HepG2 (cell line): ENCODE data around the gene COL9A3. TPM values are rescaled to one million over a fixed set of nuclear protein-coding genes. Genes with fewer than 3 reads are reported as not detected.

ENCODE experiments used
- DR1 ChIP-seq: sonication (generic); formaldehyde crosslinking; IDR thresholded peaks from 2 replicates; pipeline ENCODE4 v1.8.0; 2021; ENCODE audit warnings: mild to moderate bottlenecking, missing genetic modification reagents, inconsistent platforms
- HHEX ChIP-seq: IDR thresholded peaks from 2 replicates; pipeline ENCODE4 v1.6.1; 2016; ENCODE audit warnings: control low read depth
- HOXD1 ChIP-seq: sonication (generic); formaldehyde crosslinking; IDR thresholded peaks from 2 replicates; pipeline ENCODE4 v1.5.0; 2020; ENCODE audit warnings: missing genetic modification reagents
- IRX3 ChIP-seq: sonication (generic); formaldehyde crosslinking; IDR thresholded peaks from 2 replicates; pipeline ENCODE4 v1.8.1; 2023; ENCODE audit warnings: mild to moderate bottlenecking, low read depth, missing genetic modification reagents, borderline replicate concordance
- MATR3 ChIP-seq: sonication (generic); formaldehyde crosslinking; IDR thresholded peaks from 2 replicates; pipeline ENCODE4 v1.4.0; 2020; ENCODE audit warnings: missing genetic modification reagents
- MTA3 ChIP-seq: sonication (generic); formaldehyde crosslinking; IDR thresholded peaks from 2 replicates; pipeline ENCODE4 v1.4.0; 2020; ENCODE audit warnings: missing genetic modification reagents
- PRPF4 ChIP-seq: fragments of 200-400 bp; formaldehyde crosslinking; IDR thresholded peaks from 2 replicates; pipeline ENCODE4 v1.6.1; 2016; ENCODE audit warnings: low read length, low read depth; ENCODE audit not compliant: poor library complexity, severe bottlenecking
- RAD51 ChIP-seq: fragments of 450-650 bp; IDR thresholded peaks from 2 replicates; pipeline ENCODE4 v1.6.1; 2016; ENCODE audit warnings: borderline replicate concordance
- SAFB2 ChIP-seq: sonication (generic); formaldehyde crosslinking; IDR thresholded peaks from 2 replicates; pipeline ENCODE4 v1.5.1; 2020; ENCODE audit warnings: missing genetic modification reagents, low read depth, mild to moderate bottlenecking, borderline replicate concordance
- SMYD3 ChIP-seq: sonication (generic); formaldehyde crosslinking; IDR thresholded peaks from 2 replicates; pipeline ENCODE4 v1.8.1; 2023; ENCODE audit warnings: mild to moderate bottlenecking, missing genetic modification reagents
- TOPORS ChIP-seq: sonication (generic); formaldehyde crosslinking; IDR thresholded peaks from 2 replicates; pipeline ENCODE4 v1.8.0; 2023; ENCODE audit warnings: mild to moderate bottlenecking, missing genetic modification reagents
- TSC22D2 ChIP-seq: sonication (generic); formaldehyde crosslinking; IDR thresholded peaks from 2 replicates; pipeline ENCODE4 v1.5.1; 2020; ENCODE audit warnings: missing genetic modification reagents, mild to moderate bottlenecking, borderline replicate concordance
- ZFP36 ChIP-seq: fragments of 150-350 bp; IDR thresholded peaks from 2 replicates; pipeline ENCODE4 v1.6.1; 2018; ENCODE audit warnings: borderline replicate concordance, low read length, low read depth; ENCODE audit not compliant: partially characterized antibody
- ZNF383 ChIP-seq: sonication (generic); formaldehyde crosslinking; IDR thresholded peaks from 2 replicates; pipeline ENCODE4 v1.4.0; 2020; ENCODE audit warnings: missing genetic modification reagents, mild to moderate bottlenecking, borderline replicate concordance
- ZNF775 ChIP-seq: sonication (generic); formaldehyde crosslinking; IDR thresholded peaks from 2 replicates; pipeline ENCODE4 v1.4.0; 2020; ENCODE audit warnings: missing genetic modification reagents, mild to moderate bottlenecking, moderate library complexity, borderline replicate concordance
- ZNF816 ChIP-seq: sonication (generic); formaldehyde crosslinking; IDR thresholded peaks from 2 replicates; pipeline ENCODE4 v1.8.0; 2022; ENCODE audit warnings: missing genetic modification reagents, mild to moderate bottlenecking, borderline replicate concordance
- polyA plus RNA-seq, 8 experiments: library from polyadenylated mRNA; depleted of rRNA in 3 of 8; stranded (reverse) in 7 of 8; unstranded in 1 of 8; fragments of >200 nt; fragmentation: Illumina TruSeq in 4 of 8; extraction: Trizol in 4 of 8; gene quantifications; 2 replicates each; pipeline versions ENCODE4 v1.2.1 to v1.2.3, GENCODE V29; 2011 to 2016; ENCODE audit warnings: low read depth in 4 of 8, missing spikeins in 1 of 8, mixed read lengths in 1 of 8; ENCODE audit not compliant: insufficient read depth in 1 of 8
- total RNA-seq, 5 experiments: library from RNA; depleted of rRNA; stranded (reverse); fragments of >200 nt; fragmentation: Illumina TruSeq; extraction: Trizol; gene quantifications; 2 replicates each; pipeline ENCODE4 v1.2.3, GENCODE V29; 2016; ENCODE audit warnings: low read depth in 1 of 5
- TF ChIP-seq, protein P1 (sequence below), 2 experiments: sonication (generic) in 1 of 2; formaldehyde crosslinking in 1 of 2; IDR thresholded peaks; 2 replicates each; pipeline versions ENCODE4 v1.4.0 to v1.6.1; 2018 to 2020; ENCODE audit warnings: missing genetic modification reagents in 2 of 2, borderline replicate concordance in 1 of 2, low read depth in 1 of 2, mild to moderate bottlenecking in 1 of 2, missing biosample characterization in 1 of 2
- TF ChIP-seq, protein P2 (sequence below): sonication (generic); formaldehyde crosslinking; IDR thresholded peaks from 2 replicates; pipeline ENCODE4 v1.5.0; 2020; ENCODE audit warnings: missing genetic modification reagents, mild to moderate bottlenecking, borderline replicate concordance
- TF ChIP-seq, protein P3 (sequence below): IDR thresholded peaks from 2 replicates; pipeline ENCODE4 v1.6.1; 2016
- TF ChIP-seq, protein P4 (sequence below): sonication (generic); formaldehyde crosslinking; IDR thresholded peaks from 2 replicates; pipeline ENCODE4 v1.4.0; 2020; ENCODE audit warnings: missing genetic modification reagents
- TF ChIP-seq, protein P5 (sequence below): sonication (generic); formaldehyde crosslinking; IDR thresholded peaks from 2 replicates; pipeline ENCODE4 v1.8.1; 2023; ENCODE audit warnings: mild to moderate bottlenecking, missing genetic modification reagents

Gene COL9A3
- total and polyA plus RNA-seq, 2 of the 13 experiments (the other 11 are each of a cell fraction or from before 2014, with no cell fraction given): 155 to 204 TPM

DNA sequence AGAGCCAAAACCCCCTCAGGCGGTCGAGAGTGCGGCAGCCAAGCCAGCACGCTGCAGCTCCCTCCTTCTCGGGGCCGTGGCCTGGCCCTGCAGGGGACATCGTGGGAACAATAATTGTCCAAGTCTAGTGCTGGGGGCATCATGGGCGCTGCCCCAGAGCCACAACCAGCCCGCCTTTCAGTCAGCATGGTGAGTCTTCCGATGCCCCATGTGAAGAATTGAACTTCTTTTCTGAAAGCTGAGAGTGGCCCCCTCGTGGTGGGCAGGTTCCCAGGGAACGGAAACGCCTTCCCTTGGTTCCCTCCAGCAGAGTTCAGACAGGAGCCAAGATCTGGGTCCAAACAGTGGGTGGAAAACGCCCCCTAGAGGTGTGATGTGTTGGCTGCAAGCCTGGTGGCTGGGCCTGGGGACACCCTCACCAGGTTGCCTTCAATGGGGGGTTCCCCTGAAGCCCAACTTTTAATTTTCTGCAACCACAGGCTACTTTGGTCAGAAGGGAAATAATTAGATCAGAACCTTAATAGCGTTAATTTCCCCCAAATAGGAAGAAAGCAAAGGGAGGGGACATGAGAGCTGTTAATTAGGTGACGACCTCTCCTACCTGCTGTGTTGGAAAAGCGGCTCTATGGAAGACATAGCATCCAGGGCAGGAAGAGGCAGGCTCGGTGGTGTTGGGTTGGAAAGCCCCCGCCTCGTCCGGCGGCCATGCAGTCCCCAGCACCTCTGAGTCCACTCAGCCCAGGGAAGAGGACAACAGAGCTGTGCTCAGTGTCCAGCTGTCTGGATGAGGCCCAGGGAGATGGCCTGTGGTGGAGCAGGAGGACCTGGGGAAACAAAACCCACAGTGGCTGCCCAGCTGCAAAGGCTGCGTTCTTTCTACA lies 25.3 kb upstream of the COL9A3 start (continued):
- TF ChIP-seq, protein P1, sequence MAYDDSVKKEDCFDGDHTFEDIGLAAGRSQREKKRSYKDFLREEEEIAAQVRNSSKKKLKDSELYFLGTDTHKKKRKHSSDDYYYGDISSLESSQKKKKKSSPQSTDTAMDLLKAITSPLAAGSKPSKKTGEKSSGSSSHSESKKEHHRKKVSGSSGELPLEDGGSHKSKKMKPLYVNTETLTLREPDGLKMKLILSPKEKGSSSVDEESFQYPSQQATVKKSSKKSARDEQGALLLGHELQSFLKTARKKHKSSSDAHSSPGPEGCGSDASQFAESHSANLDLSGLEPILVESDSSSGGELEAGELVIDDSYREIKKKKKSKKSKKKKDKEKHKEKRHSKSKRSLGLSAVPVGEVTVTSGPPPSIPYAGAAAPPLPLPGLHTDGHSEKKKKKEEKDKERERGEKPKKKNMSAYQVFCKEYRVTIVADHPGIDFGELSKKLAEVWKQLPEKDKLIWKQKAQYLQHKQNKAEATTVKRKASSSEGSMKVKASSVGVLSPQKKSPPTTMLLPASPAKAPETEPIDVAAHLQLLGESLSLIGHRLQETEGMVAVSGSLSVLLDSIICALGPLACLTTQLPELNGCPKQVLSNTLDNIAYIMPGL (CRISPR knock-in tag; IDR thresholded peaks at IDR 0.05; ENCODE audit: borderline replicate concordance in 1 of 2, low read depth in 1 of 2): peak; percentile 93 to 98
- TF ChIP-seq MATR3 (CRISPR knock-in tag) (no peak), MTA3 (CRISPR knock-in tag) (no peak), SAFB2 (CRISPR knock-in tag) (no peak), IRX3 (no peak), TOPORS (CRISPR knock-in tag) (no peak), HHEX (CRISPR knock-in tag) (no peak), ZFP36 (no peak), RAD51 (no peak), HOXD1 (CRISPR knock-in tag) (0 out of 2 replicates have a peak, but pooled peaks have one; percentile 35), TSC22D2 (CRISPR knock-in tag) (peak; percentile 52; the same call in 1 of the 2 replicates), PRPF4 (no peak), ZNF775 (CRISPR knock-in tag) (no peak), ZNF383 (CRISPR knock-in tag) (no peak), DR1 (CRISPR knock-in tag) (no peak; the same call in 1 of the 2 replicates), ZNF816 (CRISPR knock-in tag) (no peak), SMYD3 (CRISPR knock-in tag) (no peak)
- TF ChIP-seq, protein P2, sequence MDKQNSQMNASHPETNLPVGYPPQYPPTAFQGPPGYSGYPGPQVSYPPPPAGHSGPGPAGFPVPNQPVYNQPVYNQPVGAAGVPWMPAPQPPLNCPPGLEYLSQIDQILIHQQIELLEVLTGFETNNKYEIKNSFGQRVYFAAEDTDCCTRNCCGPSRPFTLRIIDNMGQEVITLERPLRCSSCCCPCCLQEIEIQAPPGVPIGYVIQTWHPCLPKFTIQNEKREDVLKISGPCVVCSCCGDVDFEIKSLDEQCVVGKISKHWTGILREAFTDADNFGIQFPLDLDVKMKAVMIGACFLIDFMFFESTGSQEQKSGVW: no peak
- TF ChIP-seq, protein P3, sequence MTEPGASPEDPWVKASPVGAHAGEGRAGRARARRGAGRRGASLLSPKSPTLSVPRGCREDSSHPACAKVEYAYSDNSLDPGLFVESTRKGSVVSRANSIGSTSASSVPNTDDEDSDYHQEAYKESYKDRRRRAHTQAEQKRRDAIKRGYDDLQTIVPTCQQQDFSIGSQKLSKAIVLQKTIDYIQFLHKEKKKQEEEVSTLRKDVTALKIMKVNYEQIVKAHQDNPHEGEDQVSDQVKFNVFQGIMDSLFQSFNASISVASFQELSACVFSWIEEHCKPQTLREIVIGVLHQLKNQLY (CRISPR knock-in tag): no peak
- TF ChIP-seq, protein P4, sequence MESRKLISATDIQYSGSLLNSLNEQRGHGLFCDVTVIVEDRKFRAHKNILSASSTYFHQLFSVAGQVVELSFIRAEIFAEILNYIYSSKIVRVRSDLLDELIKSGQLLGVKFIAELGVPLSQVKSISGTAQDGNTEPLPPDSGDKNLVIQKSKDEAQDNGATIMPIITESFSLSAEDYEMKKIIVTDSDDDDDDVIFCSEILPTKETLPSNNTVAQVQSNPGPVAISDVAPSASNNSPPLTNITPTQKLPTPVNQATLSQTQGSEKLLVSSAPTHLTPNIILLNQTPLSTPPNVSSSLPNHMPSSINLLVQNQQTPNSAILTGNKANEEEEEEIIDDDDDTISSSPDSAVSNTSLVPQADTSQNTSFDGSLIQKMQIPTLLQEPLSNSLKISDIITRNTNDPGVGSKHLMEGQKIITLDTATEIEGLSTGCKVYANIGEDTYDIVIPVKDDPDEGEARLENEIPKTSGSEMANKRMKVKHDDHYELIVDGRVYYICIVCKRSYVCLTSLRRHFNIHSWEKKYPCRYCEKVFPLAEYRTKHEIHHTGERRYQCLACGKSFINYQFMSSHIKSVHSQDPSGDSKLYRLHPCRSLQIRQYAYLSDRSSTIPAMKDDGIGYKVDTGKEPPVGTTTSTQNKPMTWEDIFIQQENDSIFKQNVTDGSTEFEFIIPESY (CRISPR knock-in tag): peak; percentile 81
- TF ChIP-seq, protein P5, sequence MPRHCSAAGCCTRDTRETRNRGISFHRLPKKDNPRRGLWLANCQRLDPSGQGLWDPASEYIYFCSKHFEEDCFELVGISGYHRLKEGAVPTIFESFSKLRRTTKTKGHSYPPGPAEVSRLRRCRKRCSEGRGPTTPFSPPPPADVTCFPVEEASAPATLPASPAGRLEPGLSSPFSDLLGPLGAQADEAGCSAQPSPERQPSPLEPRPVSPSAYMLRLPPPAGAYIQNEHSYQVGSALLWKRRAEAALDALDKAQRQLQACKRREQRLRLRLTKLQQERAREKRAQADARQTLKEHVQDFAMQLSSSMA: 0 out of 2 replicates have a peak, but pooled peaks have one; percentile 38
